Endothelial cell of umbilical vein (primary cell): Measurements from ENCODE around the gene RPL15. TPM values are rescaled to one million over a fixed set of nuclear protein-coding genes. Genes with fewer than 3 reads are reported as not detected.

ENCODE experiments used
- BruUV-seq: library from RNA; stranded (reverse); fragments of 400-500 nt; replicated peaks from 2 replicates; lab custom pipeline; 2021; lab: Mats Ljungman, UMichigan
- CTCF ChIA-PET: fragments of 300-600, 350-600 bp; sonication (Branson Sonifier 250); formaldehyde crosslinking; loops from one replicate; lab custom pipeline; 2021; ENCODE audit warnings: antibody characterized with exemption, inconsistent platforms; lab: Charles Lee
- POLR2A ChIA-PET: fragments of 300-600, 350-600 bp; sonication (Branson Sonifier 250); formaldehyde crosslinking; loops from one replicate; lab custom pipeline; 2021; ENCODE audit warnings: antibody characterized with exemption, inconsistent platforms; lab: Charles Lee
- DNase-seq: peaks from one replicate; pipeline ENCODE4 v3.0.0-alpha.2; 2011; ENCODE audit warnings: low read depth, low spot score
- FAIRE-seq: peaks from 2 replicates; lab custom pipeline; 2011; peaks lifted over from hg19 to GRCh38; lab: Jason Lieb, UNC
- H2AFZ ChIP-seq: 2 replicates; pipeline ENCODE4 v1.6.0; 2012; ENCODE audit warnings: low read depth, low read length, control low read depth, inconsistent platforms
- H3K27ac ChIP-seq: 2 replicates; pipeline ENCODE4 v1.5.1; 2011; ENCODE audit warnings: low read depth, mild to moderate bottlenecking, control low read depth, low read length, moderate library complexity; ENCODE audit not compliant: insufficient read depth
- H3K27me3 ChIP-seq, 2 experiments: 2 replicates each; pipeline versions ENCODE4 v1.6.0 to v1.6.1; 2011; ENCODE audit warnings: low read length in 2 of 2, mixed read lengths in 1 of 2; ENCODE audit not compliant: control insufficient read depth in 2 of 2, insufficient read depth in 2 of 2
- H3K36me3 ChIP-seq, 2 experiments: 2 replicates in 1 of 2; 3 replicates in 1 of 2; pipeline ENCODE4 v1.5.1; 2011; ENCODE audit warnings: low read length in 2 of 2, mild to moderate bottlenecking in 1 of 2, moderate library complexity in 1 of 2; ENCODE audit not compliant: control insufficient read depth in 2 of 2, insufficient read depth in 2 of 2; ENCODE audit errors: extremely low read depth in 1 of 2
- H3K4me1 ChIP-seq: 3 replicates; pipeline ENCODE4 v1.5.1; 2011; ENCODE audit warnings: mild to moderate bottlenecking, low read length; ENCODE audit not compliant: control insufficient read depth, insufficient read depth; ENCODE audit errors: extremely low read depth
- H3K4me2 ChIP-seq: 2 replicates; pipeline ENCODE4 v1.6.1; 2011; ENCODE audit warnings: low read length, control low read depth, mixed read lengths; ENCODE audit not compliant: insufficient read depth
- H3K4me3 ChIP-seq, 3 experiments: fragments of 200-600 bp in 1 of 3; sonication (generic), shearing (Covaris generic) in 1 of 3; replicated peaks in 1 of 3; 2 replicates each; pipeline ENCODE4 v1.5.1; 2011 to 2016; ENCODE audit warnings: control low read depth in 3 of 3, low read length in 3 of 3, mild to moderate bottlenecking in 2 of 3, inconsistent platforms in 1 of 3, low read depth in 1 of 3, moderate library complexity in 1 of 3; ENCODE audit not compliant: insufficient read depth in 1 of 3
- H3K79me2 ChIP-seq: 2 replicates; pipeline ENCODE4 v1.6.0; 2012; ENCODE audit warnings: low read length, inconsistent platforms; ENCODE audit not compliant: control insufficient read depth, insufficient read depth
- H3K9ac ChIP-seq: replicated peaks from 2 replicates; pipeline ENCODE3; 2011; ENCODE audit warnings: low read length, control low read depth; ENCODE audit not compliant: insufficient read depth; ENCODE audit errors: extremely low read depth
- H3K9me1 ChIP-seq: replicated peaks from 3 replicates; pipeline ENCODE4 v1.6.0; 2011; ENCODE audit warnings: mild to moderate bottlenecking, low read length; ENCODE audit not compliant: control insufficient read depth, insufficient read depth; ENCODE audit errors: extremely low read depth
- H3K9me3 ChIP-seq: replicated peaks from 2 replicates; pipeline ENCODE4 v1.5.1; 2012; ENCODE audit warnings: low read length, inconsistent platforms; ENCODE audit not compliant: control insufficient read depth, insufficient read depth
- H4K20me1 ChIP-seq: replicated peaks from 2 replicates; pipeline ENCODE3; 2011; ENCODE audit warnings: mild to moderate bottlenecking, low read length; ENCODE audit not compliant: control insufficient read depth, insufficient read depth; ENCODE audit errors: extremely low read depth
- EZH2 ChIP-seq: IDR thresholded peaks from 2 replicates; pipeline ENCODE4 v1.6.1; 2012; ENCODE audit warnings: borderline replicate concordance, low read depth, mild to moderate bottlenecking, moderate library complexity, low read length, inconsistent platforms; ENCODE audit not compliant: severe bottlenecking
- FOS ChIP-seq: IDR thresholded peaks from 2 replicates; pipeline ENCODE4 v1.6.1; 2011; ENCODE audit warnings: mild to moderate bottlenecking, low read length, moderate library complexity, borderline replicate concordance; ENCODE audit not compliant: insufficient read depth
- GATA2 ChIP-seq: IDR thresholded peaks from 2 replicates; pipeline ENCODE4 v1.7.0; 2011; ENCODE audit warnings: low read depth, mild to moderate bottlenecking, moderate library complexity, mixed read lengths, low read length; ENCODE audit not compliant: insufficient read length, insufficient read depth
- JUN ChIP-seq: IDR thresholded peaks from 2 replicates; pipeline ENCODE4 v1.6.1; 2011; ENCODE audit warnings: borderline replicate concordance, low read depth; ENCODE audit not compliant: insufficient read length, insufficient read depth
- MAX ChIP-seq: IDR thresholded peaks from 2 replicates; pipeline ENCODE4 v1.6.1; 2011; ENCODE audit not compliant: insufficient read depth, insufficient read length
- MYC ChIP-seq: IDR thresholded peaks from one replicate; pipeline ENCODE4 v1.6.1; 2011; ENCODE audit warnings: mild to moderate bottlenecking, low read depth, low read length
- POLR2A ChIP-seq: IDR thresholded peaks from 2 replicates; pipeline ENCODE4 v1.6.1; 2012; ENCODE audit warnings: low read depth, mild to moderate bottlenecking, control low read depth, low read length
- POLR2AphosphoS5 ChIP-seq: IDR thresholded peaks from 2 replicates; pipeline ENCODE4 v1.6.1; 2012; ENCODE audit warnings: low read depth, mild to moderate bottlenecking, control low read depth, low read length, moderate library complexity; ENCODE audit not compliant: insufficient read depth
- dilution Hi-C: fragments of 300-500 bp; cut with MboI; formaldehyde crosslinking; loops from one replicate; pipeline ENCODE4 v1.15.0; 2019; ENCODE audit warnings: low sequenced_read_pairs; ENCODE audit not compliant: extremely low pct_ligation_motif_present
- intact Hi-C: fragments of 100-400 bp; cut with micrococcal nuclease; formaldehyde crosslinking; loops from one replicate; pipeline ENCODE4 v1.10.0; 2022
- polyA plus RNA-seq, 4 experiments: library from polyadenylated mRNA; depleted of rRNA in 3 of 4; stranded (reverse) in 3 of 4; unstranded in 1 of 4; fragments of >200 nt; gene quantifications; 2 replicates each; pipeline versions ENCODE4 v1.2.1 to v1.2.3, GENCODE V29; 2011 to 2012; ENCODE audit warnings: missing spikeins in 1 of 4
- total RNA-seq: library from RNA; stranded (reverse); gene quantifications from 2 replicates; pipeline ENCODE4 v1.2.3, GENCODE V29; 2021
- TF ChIP-seq, protein P1 (sequence below), 2 donors: IDR thresholded peaks; 1 replicate in 1 of 2; 2 replicates in 1 of 2; pipeline ENCODE4 v1.5.1; 2011; ENCODE audit warnings: low read length in 2 of 2, mild to moderate bottlenecking in 2 of 2, moderate library complexity in 2 of 2, control low read depth in 1 of 2, inconsistent platforms in 1 of 2, low read depth in 1 of 2; ENCODE audit not compliant: insufficient read depth in 1 of 2; ENCODE audit errors: extremely low read depth in 1 of 2

The RPL15 gene
- total and polyA plus RNA-seq, 2 donors (not counting 3 experiments of a cell fraction or from before 2014, with no cell fraction given), result 1,901 to 5,777 TPM

GRCh38 chr3:23961066-23961465, 44.1 kb downstream of the RPL15 start:
- ChIA-PET POLR2A (interaction anchor here (1.6 kb wide), 1 partner anchor 44 kb away, joined by 5 read pairs; the partner anchor contains the start of genes NKIRAS1 and RPL15), CTCF (interaction anchor here (1.1 kb wide), 1 partner anchor 70 kb away, joined by 4 read pairs; no protein-coding TSS in a partner anchor)
- H4K20me1 ChIP-seq, result no peaks in the 10 kb centered on the region
- H3K36me3 ChIP-seq, result peaks cover 2 to 3% of the 10 kb centered on the region in 2 experiments
- TF ChIP-seq, protein P1, sequence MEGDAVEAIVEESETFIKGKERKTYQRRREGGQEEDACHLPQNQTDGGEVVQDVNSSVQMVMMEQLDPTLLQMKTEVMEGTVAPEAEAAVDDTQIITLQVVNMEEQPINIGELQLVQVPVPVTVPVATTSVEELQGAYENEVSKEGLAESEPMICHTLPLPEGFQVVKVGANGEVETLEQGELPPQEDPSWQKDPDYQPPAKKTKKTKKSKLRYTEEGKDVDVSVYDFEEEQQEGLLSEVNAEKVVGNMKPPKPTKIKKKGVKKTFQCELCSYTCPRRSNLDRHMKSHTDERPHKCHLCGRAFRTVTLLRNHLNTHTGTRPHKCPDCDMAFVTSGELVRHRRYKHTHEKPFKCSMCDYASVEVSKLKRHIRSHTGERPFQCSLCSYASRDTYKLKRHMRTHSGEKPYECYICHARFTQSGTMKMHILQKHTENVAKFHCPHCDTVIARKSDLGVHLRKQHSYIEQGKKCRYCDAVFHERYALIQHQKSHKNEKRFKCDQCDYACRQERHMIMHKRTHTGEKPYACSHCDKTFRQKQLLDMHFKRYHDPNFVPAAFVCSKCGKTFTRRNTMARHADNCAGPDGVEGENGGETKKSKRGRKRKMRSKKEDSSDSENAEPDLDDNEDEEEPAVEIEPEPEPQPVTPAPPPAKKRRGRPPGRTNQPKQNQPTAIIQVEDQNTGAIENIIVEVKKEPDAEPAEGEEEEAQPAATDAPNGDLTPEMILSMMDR (IDR thresholded peaks at IDR 0.05; ENCODE audit: extremely low read depth in 1 of 2, insufficient read depth in 1 of 2, low read depth in 1 of 2, low read length in 2 of 2), result no peak
- TF ChIP-seq POLR2A, result no peak
- TF ChIP-seq POLR2AphosphoS5, result no peak
- no peak for TF ChIP-seq EZH2
- no peak for TF ChIP-seq GATA2
- TF ChIP-seq MYC, result no peak
- no peak for TF ChIP-seq MAX
- TF ChIP-seq JUN, result no peak
- no peak for TF ChIP-seq FOS
- no peak overlapping the region for H3K9ac ChIP-seq
- peaks cover 21% of the 10 kb centered on the region for H3K4me1 ChIP-seq
- DNase-seq, result no peak
- no peak overlapping the region for H3K4me2 ChIP-seq
- no peaks in the 10 kb centered on the region for H3K27me3 ChIP-seq
- H3K79me2 ChIP-seq, result no peaks in the 10 kb centered on the region
- H3K4me3 ChIP-seq, result no peak overlapping the region
- H3K27ac ChIP-seq, result no peak overlapping the region
- no peak for FAIRE-seq
- intact Hi-C loops (no loop called here), dilution Hi-C loops (no loop called here)
- no peak overlapping the region for H2AFZ ChIP-seq
- no TSS peak for BruUV-seq
- H3K9me3 ChIP-seq, result no peaks in the 10 kb centered on the region
- no peaks in the 10 kb centered on the region for H3K9me1 ChIP-seq
